AG04450 (cell line): ENCODE data around the gene SYNE2. TPM values are rescaled to one million over a fixed set of nuclear protein-coding genes. Genes with fewer than 3 reads are reported as not detected.

Source experiments
- CTCF ChIA-PET: fragments of 300-600, 350-600 bp; formaldehyde crosslinking; extraction: SDS; loops from one replicate; lab custom pipeline; 2022; ENCODE audit warnings: antibody characterized with exemption, inconsistent platforms; lab: Charles Lee
- POLR2A ChIA-PET: fragments of 350-600 bp; formaldehyde crosslinking; extraction: SDS; loops from one replicate; lab custom pipeline; 2021; ENCODE audit warnings: antibody characterized with exemption, inconsistent platforms; lab: Yijun Ruan, JAX
- DNase-seq: peaks from one replicate; pipeline ENCODE4 v3.0.0-alpha.2; 2011; ENCODE audit warnings: low read depth, low spot score
- H3K27ac ChIP-seq: one replicate; pipeline ENCODE4 v1.5.1; 2012; ENCODE audit warnings: low read depth, low read length, control low read depth
- H3K27me3 ChIP-seq: one replicate; pipeline ENCODE4 v1.6.0; 2012; ENCODE audit warnings: low read length; ENCODE audit not compliant: control insufficient read depth, insufficient read depth
- H3K4me3 ChIP-seq: 2 replicates; pipeline ENCODE4 v1.5.1; 2011; ENCODE audit warnings: mild to moderate bottlenecking, low read depth, low read length, control low read depth
- H3K9me3 ChIP-seq: 2 replicates; pipeline ENCODE4 v1.5.1; 2012; ENCODE audit warnings: low read length; ENCODE audit not compliant: control insufficient read depth, insufficient read depth
- CTCF ChIP-seq: IDR thresholded peaks from 2 replicates; pipeline ENCODE4 v1.5.1; 2011; ENCODE audit warnings: low read depth, low read length, control low read depth, inconsistent platforms
- polyA plus RNA-seq: library from polyadenylated mRNA; depleted of rRNA; stranded (reverse); fragments of >200 nt; gene quantifications from 2 replicates; pipeline ENCODE4 v1.2.3, GENCODE V29; 2011

Gene SYNE2
- polyA plus RNA-seq, 1 experiment, result 6.1 TPM

GRCh38 chr14:64191756-64192155 is 339.0 kb downstream of the SYNE2 start:
- Histone ChIP-seq H3K27me3 (no peaks in the 10 kb centered on the region), H3K4me3 (no peak overlapping the region), H3K27ac (no peak overlapping the region), H3K9me3 (no peaks in the 10 kb centered on the region; the same call in 1 of the 2 replicates)
- TF ChIP-seq CTCF, result no peak
- DNase-seq, result peak; percentile 81
- CTCF ChIA-PET, result interaction anchor here (0.9 kb wide), 1 partner anchor 112 kb away, joined by 3 read pairs; no protein-coding TSS in a partner anchor
- POLR2A ChIA-PET, result no interaction called here

- TF ChIP-seq CTCF, result no peak
- H3K27ac ChIP-seq, result no peak overlapping the region
- ChIA-PET POLR2A (no interaction called here), CTCF (interaction anchor here (0.6 kb wide), 1 partner anchor 9 kb away, joined by 3 read pairs; no protein-coding TSS in a partner anchor)
- H3K9me3 ChIP-seq, result no peaks in the 10 kb centered on the region; the same call in 1 of the 2 replicates
- no peaks in the 10 kb centered on the region for H3K27me3 ChIP-seq
- no peak for DNase-seq
- H3K4me3 ChIP-seq, result no peak overlapping the region
Measured at GRCh38 chr14:64193821-64194220, 341.0 kb downstream of the SYNE2 start.

- ChIA-PET POLR2A (no interaction called here), CTCF (interaction anchor here (0.6 kb wide), 3 partner anchors 101 to 247 kb away, joined by 3 read pairs; no protein-coding TSS in a partner anchor)
- Histone ChIP-seq H3K9me3 (no peaks in the 10 kb centered on the region; the same call in 1 of the 2 replicates), H3K27ac (no peak overlapping the region), H3K4me3 (no peak overlapping the region), H3K27me3 (no peaks in the 10 kb centered on the region)
- DNase-seq, result no peak
- TF ChIP-seq CTCF, result no peak
Measured at GRCh38 chr14:64194404-64194803, 341.6 kb downstream of the SYNE2 start.

GRCh38 chr14:64195199-64195598 is 342.4 kb downstream of the SYNE2 start:
- Histone ChIP-seq H3K27ac (no peak overlapping the region), H3K4me3 (no peak overlapping the region), H3K9me3 (no peaks in the 10 kb centered on the region; the same call in 1 of the 2 replicates), H3K27me3 (no peaks in the 10 kb centered on the region)
- ChIA-PET CTCF (interaction anchor here (0.6 kb wide), 2 partner anchors 149 to 248 kb away, joined by 3 read pairs; no protein-coding TSS in a partner anchor), POLR2A (no interaction called here)
- TF ChIP-seq CTCF, result no peak
- no peak for DNase-seq

GRCh38 chr14:64196056-64196455 is 343.3 kb downstream of the SYNE2 start:
- POLR2A ChIA-PET, result no interaction called here
- H3K27ac ChIP-seq, result no peak overlapping the region
- TF ChIP-seq CTCF, result no peak
- no peaks in the 10 kb centered on the region; the same call in 1 of the 2 replicates for H3K9me3 ChIP-seq
- H3K27me3 ChIP-seq, result no peaks in the 10 kb centered on the region
- CTCF ChIA-PET, result no interaction called here
- no peak overlapping the region for H3K4me3 ChIP-seq
- DNase-seq, result no peak
